ENCODE measurements around the gene MRGPRF. TPM values are rescaled to one million over a fixed set of nuclear protein-coding genes. Genes with fewer than 3 reads are reported as not detected.
"Not testable (repeated sequence)": the region's sequence is repeated elsewhere in the genome, so short reads cannot be mapped to it uniquely, and the experiment has no call there.

MRGPRF gene
- total RNA-seq, 1 donor from 2014 or later = 20.5 TPM

DNA sequence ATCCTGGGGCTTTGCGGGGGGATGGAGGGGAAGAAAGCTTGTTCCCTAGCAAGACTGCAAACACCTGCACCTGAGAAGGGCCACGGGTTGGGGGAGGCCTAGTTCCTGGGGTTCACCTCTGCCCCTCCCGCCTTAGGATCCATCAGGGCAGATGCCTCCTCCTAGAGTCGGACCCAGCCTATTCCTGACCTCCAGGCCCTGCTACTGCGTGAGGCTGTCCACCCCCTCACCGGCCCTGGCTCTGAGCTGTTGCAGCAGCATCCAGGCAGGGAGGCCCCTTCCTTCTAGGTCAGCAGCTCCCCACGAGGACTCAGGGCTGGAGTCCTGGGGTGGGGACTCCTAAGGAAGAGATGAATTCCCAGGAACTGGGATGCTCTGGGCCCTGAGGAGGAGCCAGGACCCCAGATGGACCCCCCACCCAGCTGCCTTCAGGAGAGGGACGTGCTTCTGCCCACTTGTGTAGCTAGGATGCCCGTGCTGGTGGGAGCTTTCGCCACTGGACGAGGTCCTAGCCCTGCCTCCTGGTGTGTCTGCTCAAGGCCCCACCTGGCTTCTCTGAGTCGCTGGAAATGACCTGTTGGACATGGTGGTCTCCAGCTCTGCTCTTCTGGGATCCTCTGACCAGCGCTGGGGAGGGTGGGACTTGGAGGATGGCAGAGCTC is 10.3 kb downstream of the MRGPRF start:
- DNase-seq = no peak

DNA sequence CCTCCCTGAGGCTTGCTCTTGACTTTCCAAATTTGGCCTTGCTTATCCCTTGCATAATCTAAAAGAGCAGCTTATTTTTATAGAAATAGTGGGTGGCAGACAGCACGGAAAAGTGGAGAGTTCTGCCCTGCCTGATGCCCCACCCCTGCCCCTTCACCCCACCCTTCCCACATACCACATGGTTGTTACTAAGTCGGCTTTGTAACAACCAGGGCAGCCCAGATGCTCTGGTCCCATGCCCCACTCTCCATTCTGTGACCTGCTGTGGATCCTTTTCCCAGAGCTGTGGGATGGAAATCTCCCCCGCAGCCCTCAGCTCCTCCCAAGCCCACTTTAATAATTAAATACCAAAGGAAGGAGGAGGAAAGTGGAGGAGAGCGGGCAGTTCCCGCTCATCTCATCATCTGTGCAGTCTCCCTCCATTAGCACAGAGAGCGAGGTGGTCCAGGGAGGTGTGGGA is 10.9 kb downstream of the MRGPRF start:
- no peak for DNase-seq

DNA sequence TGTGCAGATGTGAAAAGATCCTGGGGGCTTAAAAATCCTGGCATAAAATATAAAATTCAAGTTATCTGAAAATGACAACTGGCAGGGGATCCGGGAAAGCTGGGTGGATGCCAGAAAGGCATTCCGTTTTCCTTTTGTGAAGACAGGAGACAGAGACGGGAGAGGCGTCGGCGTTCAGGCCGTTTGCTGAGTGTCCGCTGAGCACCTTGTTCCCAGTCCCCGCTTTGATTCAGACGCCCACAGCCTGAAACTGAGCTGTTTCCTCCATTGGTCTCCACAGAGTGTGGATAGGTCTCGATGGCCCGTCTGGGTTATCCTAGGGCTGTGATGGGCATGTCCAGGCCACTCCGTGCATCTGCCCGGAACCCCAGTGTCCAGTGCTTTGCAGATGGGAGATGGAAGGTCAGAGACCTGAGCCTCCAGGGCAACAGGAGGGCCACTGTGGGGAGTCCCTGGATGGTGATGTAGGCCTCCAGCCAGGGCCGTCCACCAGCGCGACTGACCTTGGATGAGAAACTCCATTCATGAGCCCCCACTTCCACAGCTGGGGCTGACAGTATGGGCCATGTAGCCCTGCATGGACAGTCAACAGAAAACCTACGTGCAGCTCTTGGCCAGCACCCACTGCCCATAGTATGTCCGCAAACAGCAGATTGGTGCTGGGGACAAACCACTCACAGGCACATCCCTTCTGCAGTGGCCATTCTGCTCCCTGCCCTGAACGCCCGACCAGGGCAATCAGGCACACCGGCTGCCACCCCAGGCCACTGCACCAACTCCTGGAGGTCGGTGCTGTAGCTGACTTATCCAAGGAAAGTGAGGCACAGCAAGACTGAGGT is 11.6 kb downstream of the MRGPRF start:
- peak; percentile 86 for DNase-seq

DNA sequence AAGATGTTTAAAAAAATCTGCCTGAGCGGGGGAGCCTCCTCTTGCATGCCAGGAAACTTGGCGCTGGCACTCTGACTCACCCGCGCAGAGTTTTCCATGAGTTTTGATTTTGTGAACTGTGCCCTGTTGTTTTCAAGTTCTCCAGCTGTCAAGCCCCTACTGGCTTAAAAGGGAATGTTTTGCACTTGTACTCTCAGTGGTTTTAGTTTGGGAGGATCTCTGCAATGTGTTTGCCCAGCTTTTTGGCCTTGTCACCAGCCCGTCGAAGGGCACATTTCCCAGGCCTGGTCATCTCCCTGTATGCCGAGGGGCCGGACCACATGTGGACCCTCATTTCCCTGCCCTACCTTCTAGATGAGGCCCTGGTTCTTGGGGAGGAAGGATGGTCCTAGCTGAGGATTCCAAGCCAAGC is 12.2 kb downstream of the MRGPRF start:
- DNase-seq = peak; percentile 95

DNA sequence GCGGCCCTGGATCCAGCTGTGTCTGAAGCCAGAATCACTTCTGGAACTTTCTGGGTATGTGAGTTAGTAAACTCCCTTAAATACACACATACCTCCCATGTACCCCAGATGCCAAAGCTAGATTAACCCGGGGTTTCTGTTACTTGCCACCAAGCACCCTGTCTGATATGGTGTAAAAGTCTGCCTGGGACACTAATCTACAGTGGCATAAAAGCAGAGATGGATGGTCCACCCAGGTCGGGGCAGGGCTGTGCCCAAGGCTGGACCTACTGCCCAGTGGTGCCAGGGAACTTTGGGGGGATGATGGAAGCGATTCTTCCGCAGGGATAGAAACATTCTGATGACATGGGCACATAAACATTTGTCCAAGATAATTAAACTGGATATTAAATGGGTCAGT is 12.7 kb downstream of the MRGPRF start:
- DNase-seq = no peak

DNA sequence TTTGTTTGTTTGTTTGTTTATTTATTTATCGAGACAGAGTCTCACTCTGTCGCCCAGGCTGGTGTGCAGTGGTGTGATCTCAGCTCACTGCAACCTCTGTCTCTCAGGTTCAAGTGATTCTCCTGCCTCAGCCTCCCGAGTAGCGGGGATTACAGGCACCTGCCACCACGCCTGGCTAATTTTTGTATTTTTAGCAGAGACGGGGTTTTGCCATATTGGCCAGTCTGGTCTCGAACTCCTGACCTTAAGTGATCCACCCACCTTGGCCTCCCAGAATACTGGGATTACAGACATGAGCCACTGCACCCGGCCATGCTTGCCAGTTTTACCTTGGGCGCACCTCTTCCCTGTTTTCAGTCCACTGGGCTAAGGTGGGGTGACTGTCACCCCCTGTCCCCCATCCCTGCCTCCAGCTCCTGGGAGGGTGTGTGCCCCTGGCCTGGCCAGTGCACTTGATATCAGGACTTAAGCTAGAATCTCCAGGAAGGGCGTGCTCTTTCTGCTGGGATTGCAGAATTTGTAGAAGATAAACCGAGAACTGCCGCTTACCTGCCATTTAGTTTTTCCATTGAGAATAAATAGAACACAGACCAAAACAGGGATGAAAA is 13.2 kb downstream of the MRGPRF start:
- DNase-seq = not testable (repeated sequence)

DNA sequence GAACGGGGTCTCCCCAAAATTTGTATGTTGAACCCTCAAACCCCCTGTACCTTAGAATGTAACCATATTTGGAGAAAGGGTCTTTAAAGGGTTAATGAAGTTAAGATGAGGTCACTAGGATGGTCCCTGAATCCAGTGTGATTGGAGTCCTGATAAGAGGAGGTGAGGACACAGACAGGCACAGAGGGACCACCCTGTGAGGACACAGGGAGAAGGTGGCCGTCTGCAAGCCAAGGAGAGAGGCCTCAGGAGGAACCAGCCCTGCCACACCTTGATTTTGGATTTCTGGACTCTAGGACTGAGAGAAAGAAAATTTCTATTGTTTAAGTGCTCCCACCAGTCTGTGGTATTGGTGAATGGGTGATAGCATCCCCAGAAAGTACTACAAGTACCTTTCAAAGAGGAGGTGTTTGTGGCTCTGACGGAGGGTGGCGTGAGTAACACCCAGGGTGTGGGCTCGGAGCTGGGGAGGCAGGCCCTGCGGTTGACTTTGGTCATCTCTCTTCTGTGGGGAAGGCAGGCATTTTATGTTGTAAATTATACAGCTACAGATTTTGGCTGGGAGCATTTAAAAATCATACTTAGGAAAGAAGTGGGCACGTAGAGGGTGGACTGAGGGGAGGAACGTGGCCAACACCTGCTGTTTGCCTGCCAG is 13.8 kb downstream of the MRGPRF start:
- no peak for DNase-seq

DNA sequence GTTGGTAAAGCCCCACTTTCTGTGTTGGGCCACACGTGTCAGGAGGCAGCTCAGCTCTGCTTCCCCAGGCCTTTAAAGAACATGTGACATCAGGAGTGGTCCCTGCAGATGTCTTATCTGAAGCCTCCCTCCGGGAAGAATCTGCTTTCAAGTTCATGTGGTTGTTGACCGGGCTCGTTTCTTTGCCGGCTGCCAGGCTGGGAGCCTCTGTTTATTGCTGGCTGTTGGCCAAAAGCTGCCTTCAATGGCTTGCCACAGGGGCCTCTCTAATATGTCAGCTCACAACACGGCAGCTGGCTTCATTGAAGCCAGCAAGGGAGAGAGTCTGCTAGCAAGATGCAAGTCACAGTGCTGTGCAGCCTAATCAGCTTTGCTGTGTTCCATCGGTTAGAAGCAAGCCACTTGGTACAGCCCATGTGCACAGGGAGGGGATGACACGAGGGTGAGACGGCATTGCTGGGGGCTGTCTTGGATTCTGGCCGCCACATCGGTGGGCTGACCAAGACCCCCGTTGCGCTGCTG is 14.6 kb downstream of the MRGPRF start:
- peak; percentile 95 for DNase-seq

DNA sequence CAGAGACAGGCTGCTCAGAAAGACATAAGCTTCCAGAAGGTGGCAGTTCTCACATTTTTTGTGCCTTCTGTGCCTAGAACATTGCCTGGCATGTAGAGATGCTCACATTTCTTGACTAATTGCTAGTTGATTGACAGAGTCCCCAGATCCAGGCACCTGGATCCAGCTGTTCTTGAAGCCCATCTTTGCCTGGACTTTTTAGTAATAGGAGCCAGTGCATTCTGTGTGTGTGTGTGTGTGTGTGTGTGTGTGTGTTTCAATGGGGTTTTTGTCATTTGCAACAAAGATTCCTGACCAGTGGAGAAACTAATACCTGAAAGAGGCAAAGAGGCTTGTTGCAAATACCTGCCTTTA is 15.1 kb downstream of the MRGPRF start:
- DNase-seq = no peak

DNA sequence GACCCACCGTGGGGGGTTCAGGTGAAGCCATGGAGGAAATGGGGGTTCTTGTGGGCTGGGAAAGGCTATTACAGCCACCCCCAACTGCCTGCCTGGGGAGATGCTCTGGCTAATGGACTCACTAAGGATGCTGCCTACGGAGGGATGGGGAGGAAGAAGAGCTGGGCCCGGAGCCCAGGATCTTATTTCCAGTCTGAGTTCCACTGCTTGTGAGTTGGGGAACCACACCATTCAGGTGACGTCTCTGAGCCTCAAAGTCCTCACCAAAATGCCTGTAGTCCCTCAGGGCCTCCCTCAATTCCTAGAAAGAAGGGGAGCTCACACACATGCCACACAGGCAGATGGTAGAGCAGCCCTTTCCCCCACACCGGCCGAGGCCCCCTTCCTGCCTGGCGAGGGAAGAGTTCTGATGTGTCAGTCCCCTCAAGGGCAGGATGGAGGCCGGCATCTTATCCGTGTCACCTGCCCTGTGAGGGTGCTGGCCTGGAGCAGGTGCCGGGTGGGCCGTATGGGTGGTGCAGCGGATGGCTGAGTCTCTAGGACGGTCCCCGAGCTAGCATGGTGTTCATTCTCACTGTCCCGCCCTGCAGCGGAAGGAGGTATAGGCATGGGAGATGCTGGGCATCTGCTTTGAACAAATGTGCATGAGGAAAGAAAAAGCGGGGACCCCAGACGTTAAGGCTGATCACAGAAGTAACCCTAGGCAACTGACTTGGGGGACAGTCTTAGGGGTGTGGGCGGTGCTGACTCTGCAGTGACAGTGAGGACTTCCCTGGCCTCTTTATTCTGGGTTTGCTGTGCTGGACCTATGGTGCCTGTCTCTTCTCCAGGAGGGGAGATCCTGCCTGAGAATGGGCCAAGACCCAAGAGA is 15.7 kb downstream of the MRGPRF start:
- DNase-seq = no peak

DNA sequence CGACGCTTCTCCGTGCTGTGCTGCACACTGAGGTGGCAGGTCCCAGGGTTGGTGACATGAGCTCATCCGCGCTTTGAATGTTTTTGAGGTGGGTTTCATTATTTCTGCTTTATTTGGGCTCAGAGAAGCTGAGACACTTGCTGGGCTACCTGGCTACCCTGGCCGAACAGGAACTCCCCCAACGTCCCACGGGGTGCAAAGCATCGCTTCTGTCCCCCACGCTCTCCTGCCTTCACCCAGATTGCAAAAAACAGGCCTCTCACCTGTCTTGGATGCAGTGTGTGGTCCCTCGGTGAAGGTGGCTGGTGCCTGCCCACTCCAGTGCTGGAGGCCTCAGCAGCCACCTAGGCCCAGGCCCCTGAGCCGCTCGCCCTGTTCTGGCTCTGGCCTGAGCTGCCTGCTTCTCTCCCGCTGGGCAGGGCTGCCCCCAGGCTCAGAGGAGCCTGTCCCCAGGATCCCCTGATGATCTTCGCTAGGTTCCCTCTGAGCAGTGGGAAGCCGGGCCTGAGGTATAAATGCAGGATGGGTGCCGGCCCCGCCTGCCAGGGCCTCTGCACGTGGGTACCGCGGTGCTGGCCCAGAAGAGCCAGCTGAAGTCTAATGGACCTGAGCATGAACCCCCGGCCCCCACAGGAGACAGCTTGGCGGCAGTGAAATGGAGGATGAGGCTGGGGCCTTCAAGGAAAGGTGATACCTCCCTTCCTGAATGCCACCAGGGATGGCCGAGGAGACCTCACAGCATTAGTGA is 16.5 kb downstream of the MRGPRF start:
- DNase-seq = no peak

DNA sequence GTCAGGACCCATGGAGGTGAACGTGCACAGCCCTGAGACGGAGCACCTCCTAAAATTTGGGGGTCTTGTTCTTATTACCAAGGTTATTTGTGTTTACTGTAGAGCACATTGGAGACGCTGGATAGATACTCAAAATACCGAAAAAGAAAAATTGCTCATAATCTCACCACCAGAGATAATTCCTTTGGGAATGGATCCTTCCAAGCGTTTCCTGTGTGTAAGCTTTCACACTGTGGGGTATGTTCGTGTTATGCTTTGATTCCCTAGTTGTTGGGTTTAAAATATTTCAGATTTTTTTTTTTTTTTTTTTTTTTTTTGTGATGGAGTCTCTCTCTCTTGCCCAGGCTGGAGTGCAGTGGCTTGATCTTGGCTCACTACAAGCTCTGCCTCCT is 18.2 kb downstream of the MRGPRF start:
- DNase-seq = no peak

DNA sequence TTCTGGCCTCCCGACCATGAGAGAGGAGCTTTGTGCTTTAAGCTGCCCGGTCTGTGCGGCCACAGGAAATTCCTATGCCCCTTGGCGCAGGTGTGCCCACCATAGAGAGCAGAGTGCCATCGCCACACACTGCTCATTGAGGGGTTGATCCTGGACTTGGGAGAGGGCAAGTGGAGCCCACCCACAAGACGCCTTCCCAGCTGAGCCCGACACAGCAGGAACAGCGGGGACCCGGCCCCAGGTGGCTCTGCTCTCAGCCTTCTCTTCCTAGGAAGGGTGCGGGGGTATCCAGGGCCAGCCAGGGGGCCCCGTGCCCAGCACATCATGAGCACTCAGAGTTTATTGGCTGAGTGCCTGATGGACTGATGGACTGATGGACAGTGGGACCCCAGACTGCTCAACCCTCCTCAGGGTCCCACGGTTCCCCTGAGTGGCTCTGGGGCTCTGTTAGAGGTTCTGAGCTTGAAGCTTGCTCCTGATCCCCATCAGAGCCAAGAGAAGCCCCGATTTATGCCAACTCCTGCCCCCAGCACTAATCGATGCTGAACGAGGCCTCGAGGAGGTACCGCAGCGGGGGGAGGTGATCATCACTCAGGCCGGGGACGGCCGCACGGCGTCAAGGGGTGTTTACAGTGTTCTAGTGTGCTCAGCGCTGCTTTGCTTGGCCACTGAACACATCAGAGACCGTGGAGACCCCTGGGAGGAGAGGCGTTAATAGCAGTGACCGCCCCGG is 18.7 kb downstream of the MRGPRF start:
- DNase-seq = no peak

DNA sequence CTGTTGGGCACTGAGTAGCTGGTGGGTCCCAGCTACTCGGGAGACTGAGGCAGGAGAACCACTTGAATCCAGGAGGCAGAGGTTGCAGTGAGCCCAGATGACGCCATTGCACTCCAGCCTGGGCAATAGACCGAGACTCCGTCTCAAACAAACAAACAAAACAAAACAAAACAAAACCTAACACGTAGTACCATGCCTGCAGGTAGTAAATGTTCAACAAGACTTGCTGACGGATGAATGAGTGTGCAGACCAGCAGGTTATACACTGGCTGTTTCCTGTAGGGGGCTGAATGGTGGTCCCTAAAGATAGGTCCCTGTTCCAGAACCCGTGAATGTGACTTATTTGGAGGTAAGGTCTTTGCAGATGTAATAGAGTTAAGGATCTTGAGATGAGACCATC is 19.5 kb downstream of the MRGPRF start:
- no peak for DNase-seq

DNA sequence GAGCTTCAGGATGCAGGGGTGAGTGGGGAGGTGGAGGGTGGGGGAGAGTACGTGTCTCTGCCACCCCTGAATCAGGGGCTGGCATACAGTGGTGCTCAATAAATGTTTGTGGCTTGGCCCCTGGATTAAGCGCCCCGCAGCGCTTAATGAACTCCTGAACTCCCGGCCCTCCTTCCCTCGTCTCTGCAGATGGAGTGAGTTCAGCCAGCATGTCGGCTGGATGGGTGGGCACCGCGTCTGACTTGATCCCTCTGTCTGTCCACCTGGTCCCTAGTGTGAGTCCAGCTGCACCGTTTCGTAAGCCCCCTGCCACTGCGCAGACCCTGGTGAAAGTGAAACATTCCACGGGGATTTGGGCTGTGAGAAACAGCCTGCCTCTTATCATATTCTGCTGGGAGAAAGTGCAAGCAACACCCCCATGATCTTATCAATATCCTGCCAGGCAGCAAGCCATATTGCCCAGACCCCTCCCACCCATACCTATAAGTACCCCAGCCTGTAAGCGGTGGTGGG is 20.2 kb downstream of the MRGPRF start:
- no peak for DNase-seq

DNA sequence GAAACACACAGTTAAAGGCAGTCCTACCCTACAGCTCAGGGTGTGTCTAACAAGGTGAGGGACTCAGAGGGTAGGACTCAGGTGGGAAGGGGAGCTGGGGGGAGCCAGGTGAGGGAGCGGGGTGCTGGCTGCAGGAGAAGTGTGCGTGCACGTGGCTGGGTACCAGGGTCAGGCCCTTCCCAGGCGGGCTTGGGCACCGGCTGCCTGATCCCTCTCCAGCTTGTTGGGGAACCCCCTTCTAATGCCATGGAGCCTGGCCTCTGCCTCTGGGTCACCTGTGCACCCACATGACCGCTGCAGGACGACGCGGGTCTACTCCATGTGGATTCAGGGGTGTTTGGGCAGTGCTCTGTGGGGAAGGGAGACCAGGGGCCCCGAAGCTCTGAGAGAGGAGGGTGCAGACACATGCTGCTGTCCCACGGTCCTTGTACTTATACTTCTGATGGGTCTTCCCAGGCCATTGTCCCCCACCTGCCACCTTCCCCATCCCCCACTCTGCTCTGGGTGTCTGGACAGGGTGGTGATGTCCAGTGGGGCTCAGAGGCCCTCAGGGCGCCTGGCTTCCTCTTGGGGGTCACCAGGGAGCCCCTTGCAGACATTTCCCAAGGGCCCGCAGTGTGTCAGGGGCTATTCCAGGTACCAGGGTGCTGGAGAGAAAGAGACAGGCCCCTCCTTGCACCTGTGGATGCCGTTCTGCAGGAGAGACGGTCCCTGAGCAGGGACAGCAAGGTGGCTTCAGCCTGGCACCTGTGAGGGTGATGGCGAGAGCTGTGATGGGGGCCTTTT is 21.9 kb downstream of the MRGPRF start:
- DNase-seq = no peak

DNA sequence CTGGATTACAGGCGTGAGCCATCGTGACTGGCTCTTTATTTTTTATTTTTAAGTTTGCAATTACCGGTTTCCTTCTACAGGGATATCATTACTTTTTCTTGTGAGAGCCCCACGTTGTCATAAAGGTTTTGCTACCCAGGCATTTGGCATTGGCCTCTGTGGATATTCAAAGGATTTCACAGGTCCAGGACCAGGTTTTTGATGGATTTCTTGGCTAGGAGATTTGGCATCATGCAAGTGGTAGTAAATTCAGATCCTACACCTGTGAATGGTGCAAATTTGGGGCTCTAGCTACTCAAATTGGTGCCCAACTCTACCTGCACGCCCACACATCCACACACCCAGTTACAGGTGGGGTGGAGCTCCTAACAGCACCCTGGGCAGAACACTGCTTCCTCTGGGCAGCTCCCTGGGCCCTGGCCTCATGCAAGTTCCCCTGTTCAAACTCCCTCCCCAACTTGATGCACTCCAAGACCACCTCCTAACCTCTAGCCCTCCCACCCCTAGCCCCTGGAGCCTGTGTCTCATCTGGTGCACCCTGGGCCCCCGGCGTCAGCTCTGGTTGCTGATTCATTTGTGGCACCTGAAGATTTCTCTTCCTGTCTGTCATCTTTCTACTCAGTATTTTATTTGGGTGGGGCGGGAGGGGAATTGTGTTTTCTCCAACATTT is 23.0 kb downstream of the MRGPRF start:
- DNase-seq = no peak

DNA sequence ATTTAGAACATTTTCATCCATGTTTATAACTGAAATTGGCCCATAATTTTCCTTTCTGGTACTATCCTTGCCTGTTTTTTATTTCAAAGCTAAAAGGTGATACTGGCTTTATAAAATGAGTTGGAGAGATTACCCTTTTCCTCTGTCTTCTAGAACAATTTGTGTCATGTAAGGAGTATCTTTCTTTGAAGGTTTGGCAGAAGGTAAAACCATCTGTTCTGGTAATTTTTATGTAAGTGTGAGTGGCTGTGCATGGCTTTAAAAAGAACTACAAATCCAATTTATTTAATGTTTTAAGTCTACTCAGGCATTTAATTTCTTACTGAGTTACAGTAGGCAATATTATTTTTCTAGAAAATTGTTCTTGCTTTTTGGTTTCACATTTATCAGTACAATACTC is 24.6 kb downstream of the MRGPRF start:
- DNase-seq = no peak

DNA sequence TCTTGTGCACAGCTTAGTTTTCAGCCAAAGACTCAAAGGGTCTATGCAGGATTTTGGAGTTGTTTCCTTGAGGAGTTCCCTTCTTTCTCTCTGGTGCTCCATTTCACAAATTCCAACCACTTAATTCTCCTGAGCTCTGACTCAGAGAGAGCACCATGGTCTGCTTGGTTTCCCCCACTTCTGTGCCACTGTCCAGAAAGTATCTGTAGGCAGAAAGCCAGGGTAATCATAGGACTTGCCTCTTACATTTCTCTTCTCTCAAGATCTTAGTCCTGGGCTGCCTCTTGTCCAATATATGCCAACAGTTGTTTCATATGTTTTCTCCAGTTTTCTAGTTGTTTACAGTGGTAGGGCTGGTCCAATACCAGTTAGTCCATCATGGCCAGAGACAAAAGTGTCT is 25.8 kb downstream of the MRGPRF start:
- no peak for DNase-seq
